Kidney epithelial cell (primary cell): Measurements from ENCODE around the gene ANK3. TPM values are rescaled to one million over a fixed set of nuclear protein-coding genes. Genes with fewer than 3 reads are reported as not detected.

Experiments
- DNase-seq: peaks from one replicate; pipeline ENCODE4 v3.0.0-alpha.2; 2010; ENCODE audit warnings: low read depth
- H3K27me3 ChIP-seq: 2 replicates; pipeline ENCODE4 v1.6.0; 2011; ENCODE audit warnings: low read length; ENCODE audit not compliant: control insufficient read depth, insufficient read depth
- H3K36me3 ChIP-seq: 2 replicates; pipeline ENCODE4 v1.5.1; 2011; ENCODE audit warnings: low read length; ENCODE audit not compliant: control insufficient read depth, insufficient read depth
- H3K4me3 ChIP-seq: 2 replicates; pipeline ENCODE4 v1.5.1; 2011; ENCODE audit warnings: low read depth, mild to moderate bottlenecking, control low read depth, low read length
- total RNA-seq: library from RNA; depleted of rRNA; stranded (reverse); fragments of >200 nt; gene quantifications from 2 replicates; pipeline ENCODE4 v1.2.3, GENCODE V29; 2015
- TF ChIP-seq, protein P1 (sequence below): IDR thresholded peaks from 2 replicates; pipeline ENCODE4 v1.5.1; 2011; ENCODE audit warnings: mild to moderate bottlenecking, moderate library complexity, low read length, control low read depth, inconsistent platforms; ENCODE audit not compliant: insufficient read depth, poor library complexity, severe bottlenecking

ANK3 gene
- total RNA-seq, 1 donor from 2014 or later: 14.8 TPM

- no peaks in the 10 kb centered on the region for H3K36me3 ChIP-seq
- H3K4me3 ChIP-seq: no peak overlapping the region
- DNase-seq: no peak
- H3K27me3 ChIP-seq: no peaks in the 10 kb centered on the region
- TF ChIP-seq, protein P1, sequence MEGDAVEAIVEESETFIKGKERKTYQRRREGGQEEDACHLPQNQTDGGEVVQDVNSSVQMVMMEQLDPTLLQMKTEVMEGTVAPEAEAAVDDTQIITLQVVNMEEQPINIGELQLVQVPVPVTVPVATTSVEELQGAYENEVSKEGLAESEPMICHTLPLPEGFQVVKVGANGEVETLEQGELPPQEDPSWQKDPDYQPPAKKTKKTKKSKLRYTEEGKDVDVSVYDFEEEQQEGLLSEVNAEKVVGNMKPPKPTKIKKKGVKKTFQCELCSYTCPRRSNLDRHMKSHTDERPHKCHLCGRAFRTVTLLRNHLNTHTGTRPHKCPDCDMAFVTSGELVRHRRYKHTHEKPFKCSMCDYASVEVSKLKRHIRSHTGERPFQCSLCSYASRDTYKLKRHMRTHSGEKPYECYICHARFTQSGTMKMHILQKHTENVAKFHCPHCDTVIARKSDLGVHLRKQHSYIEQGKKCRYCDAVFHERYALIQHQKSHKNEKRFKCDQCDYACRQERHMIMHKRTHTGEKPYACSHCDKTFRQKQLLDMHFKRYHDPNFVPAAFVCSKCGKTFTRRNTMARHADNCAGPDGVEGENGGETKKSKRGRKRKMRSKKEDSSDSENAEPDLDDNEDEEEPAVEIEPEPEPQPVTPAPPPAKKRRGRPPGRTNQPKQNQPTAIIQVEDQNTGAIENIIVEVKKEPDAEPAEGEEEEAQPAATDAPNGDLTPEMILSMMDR: no peak
These were observed 550 bp upstream of the ANK3 start for GRCh38 chr10:60390224-60390626.

GRCh38 chr10:60388709-60389301 lies 870 bp downstream of the ANK3 start:
- TF ChIP-seq, protein P1: no peak
- DNase-seq: no peak

GRCh38 chr10:60388116-60388625 lies 1.5 kb downstream of the ANK3 start:
- DNase-seq: no peak
- Histone ChIP-seq H3K36me3 (no peaks in the 10 kb centered on the region), H3K27me3 (no peaks in the 10 kb centered on the region), H3K4me3 (no peak overlapping the region)
- TF ChIP-seq, protein P1: no peak

More at GRCh38 chr10:60388709-60389301, 870 bp downstream of the ANK3 start:
- Histone ChIP-seq H3K4me3 (no peak overlapping the region), H3K27me3 (no peaks in the 10 kb centered on the region), H3K36me3 (no peaks in the 10 kb centered on the region)

DNA sequence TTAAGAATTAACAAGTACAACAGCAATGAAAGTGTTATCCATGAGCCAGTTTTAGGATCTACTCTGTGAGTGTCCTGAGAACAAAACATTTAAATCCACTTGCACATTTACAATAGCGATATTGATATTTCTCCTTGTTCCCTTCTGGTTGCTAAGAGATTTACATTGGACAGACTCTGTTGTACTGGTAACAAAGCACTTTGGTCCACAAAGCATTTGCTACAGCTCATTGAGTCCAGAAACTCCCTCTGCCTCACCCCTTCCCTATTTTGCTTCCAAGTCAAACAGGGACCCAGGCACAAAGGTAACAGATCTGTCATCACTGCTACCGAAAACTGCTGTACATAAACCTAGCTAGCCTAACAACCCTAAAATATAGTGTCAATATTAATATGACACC lies 2.1 kb downstream of the ANK3 start:
- Histone ChIP-seq H3K4me3 (no peak overlapping the region), H3K27me3 (no peaks in the 10 kb centered on the region), H3K36me3 (no peaks in the 10 kb centered on the region)
- DNase-seq: peak; percentile 18
- TF ChIP-seq, protein P1: no peak

GRCh38 chr10:60385399-60385738 lies 4.3 kb downstream of the ANK3 start:
- no peaks in the 10 kb centered on the region for H3K36me3 ChIP-seq
- H3K4me3 ChIP-seq: no peak overlapping the region
- TF ChIP-seq, protein P1: no peak
- H3K27me3 ChIP-seq: no peaks in the 10 kb centered on the region
- no peak for DNase-seq
